HG02938 (cell line): ENCODE data around the gene KIRREL3.

Experiments used
- ATAC-seq: cut with Tn5 transposase; IDR thresholded peaks from one replicate; pipeline ENCODE4 v1.9.1; 2021; ENCODE audit warnings: mild to moderate bottlenecking, moderate library complexity; ENCODE audit not compliant: unreplicated experiment

The KIRREL3 gene

DNA sequence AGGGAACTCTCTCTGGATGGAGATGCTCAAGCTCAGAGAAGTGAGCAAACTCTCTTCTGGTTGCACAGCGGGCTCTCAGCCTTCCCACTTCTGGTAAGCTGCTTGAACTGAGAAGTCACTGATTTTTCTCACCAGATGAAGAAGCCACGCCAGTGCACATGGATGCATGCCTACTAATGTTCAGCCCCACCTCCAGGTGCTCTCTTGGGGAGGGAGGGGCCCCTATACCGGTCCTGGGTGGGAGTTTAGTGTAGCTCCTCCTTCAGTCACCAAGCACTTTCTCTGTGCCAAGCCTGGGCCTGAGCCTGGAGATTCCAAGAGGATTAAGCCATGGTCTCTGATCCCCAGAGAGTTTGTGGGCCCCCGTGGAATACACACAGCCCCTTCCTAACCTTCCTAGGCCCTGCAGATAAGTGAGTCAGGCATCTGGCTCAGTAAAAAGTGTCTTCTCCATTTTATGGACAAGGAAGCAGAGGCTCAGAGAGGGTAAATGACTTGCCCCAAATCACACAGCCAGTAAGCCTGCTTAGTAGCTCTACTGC is 502.9 kb downstream of the KIRREL3 start:
- ATAC-seq, result no peak

DNA sequence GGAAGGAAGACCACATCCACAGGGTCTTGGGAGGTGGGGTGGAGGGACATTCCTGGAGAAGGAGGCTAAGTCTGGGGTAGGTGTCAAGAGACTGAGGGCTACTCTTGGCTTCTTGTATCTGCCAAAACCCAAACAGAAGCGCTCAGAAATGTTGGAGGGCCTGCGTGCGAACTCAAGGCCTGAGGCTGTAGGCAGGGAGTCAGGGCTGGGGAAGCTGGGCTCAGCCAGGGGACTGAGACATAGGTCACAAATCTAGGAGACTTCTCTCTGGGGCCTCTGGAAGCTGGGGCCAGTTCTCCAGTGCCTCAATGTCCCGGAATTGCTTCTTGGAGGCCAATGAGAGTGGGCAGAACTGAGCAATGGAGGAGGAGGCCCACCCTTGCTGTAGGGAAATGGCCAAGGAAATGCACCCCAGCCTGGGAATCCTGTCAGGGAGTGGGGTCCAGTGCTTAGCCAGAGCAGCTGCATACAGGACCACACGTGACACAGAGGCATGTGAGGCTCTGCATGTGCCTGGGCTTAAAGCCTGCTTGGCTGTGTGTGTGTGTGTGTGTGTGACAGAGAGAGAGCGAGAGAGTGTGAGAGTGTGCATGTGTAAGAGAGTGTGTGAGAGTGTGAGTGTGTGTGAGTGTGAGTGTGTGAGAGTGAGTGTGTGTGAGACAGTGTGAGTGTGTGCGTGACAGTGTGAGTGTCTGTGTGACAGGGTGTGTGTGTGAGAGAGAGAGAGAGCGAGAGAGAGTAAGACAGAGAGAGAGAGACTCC is 503.8 kb downstream of the KIRREL3 start:
- no peak for ATAC-seq

DNA sequence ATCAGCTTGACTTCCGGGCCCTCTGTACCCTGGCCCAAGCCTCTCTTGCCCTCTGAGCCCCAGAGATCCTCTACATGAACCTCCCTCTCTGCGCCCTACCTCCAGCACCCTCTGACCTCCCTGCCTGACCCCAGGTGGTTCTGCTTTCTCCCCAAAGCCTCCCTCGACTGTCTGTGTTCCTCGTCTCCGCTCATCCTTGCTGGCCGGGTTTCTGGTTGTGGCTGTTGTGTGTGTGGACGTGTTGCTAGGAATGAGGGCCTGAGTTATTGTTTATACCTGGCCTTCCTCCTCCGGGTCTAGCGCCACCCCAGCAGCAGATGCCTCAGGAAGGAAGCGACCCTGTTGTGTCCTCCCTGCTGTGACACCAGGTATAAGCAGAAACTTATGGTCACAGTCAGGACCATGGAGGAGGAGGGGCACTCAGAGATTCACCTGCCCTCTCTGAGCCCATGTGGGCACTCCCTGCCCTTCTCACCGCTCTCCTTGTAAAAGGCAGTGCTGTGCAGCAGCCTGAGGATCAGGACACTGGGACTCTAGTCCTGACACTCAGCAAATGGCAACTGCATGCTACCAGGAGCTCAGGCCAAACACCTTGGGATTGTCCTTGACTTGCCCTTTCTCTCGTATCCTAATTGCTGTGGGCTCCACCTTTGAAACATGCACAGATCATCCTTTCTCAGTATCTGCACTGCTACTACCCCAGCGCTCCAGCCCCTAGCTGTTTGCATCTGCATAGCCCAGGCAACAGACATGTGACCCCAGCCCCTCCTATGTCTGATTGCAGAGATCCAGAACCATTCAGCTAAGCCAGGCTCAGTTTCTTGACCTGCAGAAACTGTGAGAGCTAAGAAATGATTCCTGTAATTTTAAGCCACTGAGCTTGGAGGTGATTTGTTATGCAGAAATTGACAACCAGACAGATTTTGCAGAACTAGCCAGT is 505.0 kb downstream of the KIRREL3 start:
- no peak for ATAC-seq

DNA sequence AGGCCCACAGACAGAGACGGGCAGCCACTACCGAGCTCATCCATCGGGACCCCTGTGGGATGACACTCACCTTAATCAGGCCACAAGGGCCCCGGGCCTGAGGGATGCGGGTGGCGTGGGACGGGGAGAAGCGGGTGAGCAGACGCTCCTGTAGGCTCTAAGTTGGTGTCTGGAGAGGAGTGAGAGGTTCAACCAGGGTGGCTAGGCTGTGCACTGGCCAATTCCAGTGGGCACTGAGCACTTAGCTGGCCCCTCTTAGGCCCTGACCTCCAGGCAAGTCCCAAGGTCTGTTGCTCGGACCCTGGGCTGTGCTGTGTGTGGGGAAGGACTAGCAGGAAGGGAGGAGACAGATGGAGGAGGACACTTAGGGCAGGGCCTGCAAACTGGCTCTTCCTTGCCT is 505.7 kb downstream of the KIRREL3 start:
- no peak for ATAC-seq

DNA sequence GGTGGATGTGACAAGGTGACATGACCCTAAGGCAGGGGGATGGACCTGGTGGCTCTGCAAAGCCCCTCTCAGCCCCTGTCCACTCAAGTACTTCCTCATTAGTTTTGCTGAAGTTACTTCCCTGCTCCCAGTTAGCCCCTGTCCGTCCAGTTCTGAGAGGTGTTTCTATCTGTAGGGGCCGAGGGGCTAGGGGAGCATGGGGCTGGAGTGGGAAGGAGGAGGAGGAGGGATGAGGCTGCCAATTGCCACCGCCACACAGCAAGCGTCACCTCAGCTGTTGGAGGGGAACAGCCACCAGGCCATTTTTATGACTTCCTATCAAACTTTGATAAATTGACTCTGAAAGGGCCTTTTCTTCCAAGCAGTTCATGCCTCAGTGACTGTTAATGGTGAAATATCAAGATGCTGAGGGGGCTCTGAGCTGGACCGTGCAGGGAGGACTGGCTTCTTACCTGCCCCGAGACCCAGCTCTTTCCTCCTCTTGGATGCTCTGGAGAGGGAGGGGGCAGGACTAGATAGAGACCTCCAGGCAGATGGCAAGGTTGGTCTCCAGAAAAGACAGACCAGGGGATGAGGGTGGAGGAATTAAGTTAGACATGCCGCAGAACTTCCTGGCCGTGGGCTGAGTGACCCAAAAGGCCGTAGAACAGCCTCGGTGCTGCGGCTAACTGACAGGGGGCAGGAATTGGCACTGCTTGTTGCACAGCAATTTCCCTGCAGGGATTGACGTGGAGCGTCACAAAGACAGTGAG is 508.1 kb downstream of the KIRREL3 start:
- ATAC-seq, result no peak

DNA sequence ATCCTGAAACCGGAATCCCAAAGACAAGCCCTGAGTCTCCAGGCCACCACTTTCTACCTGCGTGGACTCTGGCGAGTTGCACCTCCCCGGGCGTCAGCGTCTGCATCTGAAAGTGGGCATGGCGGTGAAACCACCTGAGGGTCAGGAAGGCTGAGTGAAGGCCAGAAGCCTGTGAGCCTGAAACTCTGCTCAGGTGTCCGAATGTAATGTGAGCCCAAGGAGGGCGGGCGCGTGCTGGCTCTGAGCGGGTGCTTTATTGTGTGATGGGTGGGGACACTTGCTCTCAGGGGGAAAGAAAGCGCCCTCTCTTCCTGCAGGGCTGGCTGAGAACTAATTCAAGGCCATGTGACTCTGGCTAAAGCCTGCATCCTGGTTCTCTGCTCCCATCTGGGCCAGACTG is 509.5 kb downstream of the KIRREL3 start:
- no peak for ATAC-seq

DNA sequence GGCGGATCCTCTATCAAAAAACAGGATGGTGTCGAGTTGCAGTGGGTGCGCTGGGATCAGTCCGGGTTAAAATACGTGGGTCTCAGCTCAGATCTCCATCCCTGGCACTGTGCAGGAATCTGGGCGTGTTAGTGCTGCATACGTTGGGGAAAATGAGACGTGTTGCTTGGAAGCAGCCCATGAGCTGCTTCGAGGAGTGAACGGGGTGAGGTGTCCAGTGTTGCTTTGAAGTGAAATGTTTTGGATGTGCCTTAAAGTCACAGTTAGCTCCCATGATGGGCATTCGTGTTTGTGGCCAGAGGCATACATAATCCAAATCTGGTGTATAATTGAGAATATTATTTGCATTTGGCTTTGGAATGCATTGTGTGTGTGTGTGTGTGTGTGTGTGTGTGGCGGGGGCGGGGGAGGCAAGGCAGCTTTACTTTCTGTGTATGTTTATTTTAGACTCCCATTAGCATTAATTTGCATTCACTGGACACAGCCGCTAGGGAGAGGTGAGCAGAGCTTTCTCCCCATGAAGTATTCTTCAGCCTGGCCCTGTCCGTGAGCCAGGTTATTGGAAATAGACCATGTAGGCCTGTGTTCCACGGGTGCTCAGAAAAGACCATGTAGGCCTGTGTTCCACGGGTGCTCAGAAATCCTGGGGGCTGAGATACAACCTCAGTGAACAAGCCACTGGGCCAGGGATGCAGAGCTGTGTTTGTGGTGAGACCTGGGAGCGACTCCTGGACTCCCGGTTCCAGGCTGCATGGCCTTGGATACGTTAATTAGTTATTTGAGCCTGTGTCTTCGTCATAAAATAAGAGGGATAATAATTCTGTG is 510.5 kb downstream of the KIRREL3 start:
- ATAC-seq, result no peak

DNA sequence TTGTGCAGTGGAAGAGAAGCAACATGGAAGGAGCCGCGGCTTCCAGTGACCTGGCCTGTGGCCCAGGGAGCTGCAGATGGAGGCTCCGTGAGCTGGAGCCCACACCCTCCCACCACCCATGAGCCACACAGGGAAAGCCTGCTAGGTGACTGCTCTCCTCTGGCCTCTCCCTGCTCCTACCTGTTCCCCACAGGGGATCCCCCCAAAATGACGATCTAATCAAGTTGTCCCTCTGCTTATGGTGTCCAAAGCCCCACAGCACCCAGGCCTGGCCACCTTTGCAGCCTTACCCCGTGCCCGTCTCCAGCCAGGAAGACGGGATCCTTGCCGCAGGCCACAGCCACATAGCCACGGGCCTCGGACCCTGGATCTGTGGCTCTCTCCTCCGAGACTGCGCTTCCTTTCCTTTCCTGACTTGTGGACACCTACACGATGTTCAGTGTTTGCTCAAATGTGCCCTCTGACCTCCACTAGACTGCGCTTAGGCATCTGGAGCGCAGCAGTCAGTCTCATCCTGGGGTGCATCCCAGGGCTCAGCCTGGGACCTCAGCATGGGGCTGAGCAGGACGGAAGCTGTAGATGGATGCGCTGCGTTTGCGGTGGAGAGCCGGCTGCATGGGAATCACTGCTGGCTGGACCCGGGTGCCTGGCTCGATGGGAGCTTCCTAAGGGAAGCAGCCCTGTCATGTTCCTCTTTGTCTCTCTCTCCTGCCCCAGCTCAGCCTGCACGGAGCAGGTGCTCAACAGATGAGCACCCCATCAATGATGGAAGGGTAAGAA is 511.8 kb downstream of the KIRREL3 start:
- ATAC-seq, result no peak

DNA sequence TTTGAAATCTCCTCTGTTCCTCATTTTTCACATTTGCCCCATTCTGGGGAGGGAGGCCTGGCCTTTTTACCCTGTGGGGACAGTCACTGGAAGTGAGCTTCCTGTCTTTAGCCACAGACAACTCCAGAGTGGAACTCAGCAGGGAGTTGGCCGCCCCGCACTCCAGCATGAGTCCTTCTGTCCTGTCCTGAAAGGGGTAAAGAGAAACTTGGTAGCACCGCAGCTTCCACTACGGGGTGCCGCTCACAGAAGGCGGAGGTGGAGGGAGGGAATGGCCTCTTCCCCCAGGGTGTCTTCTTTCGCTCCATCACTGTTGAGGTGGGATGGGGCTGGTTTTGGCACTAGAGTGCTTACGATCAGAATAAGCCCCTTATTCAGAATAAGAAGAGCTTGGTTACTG is 512.9 kb downstream of the KIRREL3 start:
- ATAC-seq, result no peak

DNA sequence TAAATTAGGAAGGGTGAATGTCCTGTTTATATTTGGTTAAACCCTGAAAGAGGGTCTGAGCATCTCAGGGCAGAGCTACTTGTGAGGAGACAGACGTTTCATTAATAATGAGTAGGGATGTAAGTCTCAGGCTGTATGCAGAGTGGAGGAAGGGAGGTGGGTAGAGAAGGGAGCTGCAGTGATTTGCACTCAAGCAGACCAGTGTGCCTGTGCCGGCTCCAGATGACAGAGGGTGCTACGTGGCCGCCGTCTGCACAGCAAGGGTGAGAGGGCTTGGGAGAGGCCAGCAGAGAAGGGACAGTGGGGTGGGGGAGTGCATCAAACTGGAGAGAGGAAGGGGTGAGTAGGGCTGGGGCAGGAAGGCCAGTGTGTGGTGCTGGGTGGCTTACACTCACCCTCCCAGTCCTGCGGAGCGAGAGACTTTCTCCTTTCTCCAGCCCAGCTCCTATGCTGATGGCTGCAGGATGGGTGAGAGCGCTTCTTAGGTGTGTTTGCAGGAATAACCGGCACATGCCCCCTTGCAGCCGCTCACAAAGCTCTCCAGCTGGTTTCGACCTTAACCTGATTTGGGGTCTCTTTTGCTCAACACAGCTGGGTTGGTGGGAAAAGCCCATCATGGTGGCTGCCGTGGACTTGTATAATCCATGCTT is 514.5 kb downstream of the KIRREL3 start:
- no peak for ATAC-seq

DNA sequence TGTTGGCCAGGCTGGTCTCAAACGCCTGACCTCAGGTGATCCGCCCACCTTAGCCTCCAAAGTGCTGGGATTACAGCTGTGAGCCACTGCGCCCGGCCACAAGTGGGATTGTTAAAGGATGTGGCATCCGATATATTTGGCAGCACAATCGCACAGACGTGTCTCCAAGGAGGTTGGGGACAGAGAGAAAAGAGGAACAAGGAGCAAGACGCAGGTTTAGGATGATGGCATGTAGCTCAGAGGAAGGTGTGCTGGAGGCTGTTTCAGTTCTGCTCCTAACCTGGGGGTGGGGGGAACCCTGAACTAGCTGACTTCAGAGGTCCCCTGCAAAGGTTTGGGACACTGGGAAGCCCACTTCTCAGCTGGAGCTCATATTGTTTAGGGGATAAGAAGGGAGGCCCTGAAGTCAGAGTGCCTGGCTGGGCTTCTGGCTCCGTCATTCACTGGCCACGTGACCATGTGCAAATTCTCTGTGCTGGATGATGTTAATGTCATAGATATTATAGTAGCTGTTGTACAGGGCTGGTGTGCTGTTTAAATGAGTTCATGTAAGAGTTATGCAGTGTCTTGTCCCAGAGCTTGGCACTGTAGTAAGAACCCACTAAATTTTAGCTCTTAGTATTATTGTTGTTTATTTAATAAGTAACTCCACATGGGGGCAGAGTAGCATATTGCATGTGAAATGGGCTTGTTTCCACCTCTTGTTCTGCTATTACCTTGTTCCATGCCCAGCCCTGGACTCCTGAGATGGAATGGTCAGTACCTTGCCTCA is 515.4 kb downstream of the KIRREL3 start:
- ATAC-seq, result peak; percentile 59

DNA sequence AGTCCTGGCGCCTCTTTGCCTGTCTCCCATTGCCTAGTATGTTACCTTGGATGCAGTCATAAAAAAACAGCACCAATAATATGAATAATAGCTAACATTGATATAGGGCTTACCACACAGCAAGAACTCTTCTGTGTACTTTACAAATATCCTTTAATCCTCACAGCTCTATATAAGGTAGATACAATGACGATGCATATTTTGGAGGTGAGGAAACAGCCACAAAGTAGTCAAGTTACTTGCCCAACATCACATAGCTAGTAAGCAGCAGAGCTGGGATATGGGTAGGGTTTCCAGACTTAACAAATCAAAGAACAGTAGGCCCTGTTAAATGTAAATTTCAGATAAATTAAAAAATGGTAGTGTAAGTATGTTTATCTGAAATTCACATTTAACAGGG is 516.3 kb downstream of the KIRREL3 start:
- no peak for ATAC-seq

DNA sequence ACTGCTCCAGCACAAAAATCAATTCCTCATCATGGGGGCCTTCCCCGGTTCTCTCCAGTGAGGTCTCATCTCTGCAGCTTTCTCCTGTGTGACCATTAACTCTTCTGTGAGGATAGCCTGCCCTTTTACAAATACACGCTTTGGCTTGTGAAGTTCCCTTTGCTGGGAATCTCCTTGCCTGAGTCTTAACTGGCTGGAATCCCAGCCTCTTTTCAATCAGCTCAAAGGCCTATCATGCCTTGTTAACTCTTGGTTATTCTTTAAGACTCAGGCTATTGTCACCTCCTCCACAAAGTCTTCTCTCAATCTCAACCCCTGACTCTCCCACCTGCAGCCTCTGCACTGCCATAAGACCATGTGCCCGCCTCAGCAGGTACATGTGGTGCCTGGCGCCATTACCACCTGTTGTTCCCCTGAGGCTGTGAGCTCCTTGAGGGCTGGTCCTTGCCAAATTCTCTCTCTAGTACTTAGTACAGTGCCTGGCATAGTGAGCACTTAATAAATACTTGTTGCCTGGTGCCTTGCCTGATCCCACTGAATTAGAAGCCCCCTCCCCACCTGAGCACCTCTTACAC is 516.9 kb downstream of the KIRREL3 start:
- ATAC-seq, result no peak

DNA sequence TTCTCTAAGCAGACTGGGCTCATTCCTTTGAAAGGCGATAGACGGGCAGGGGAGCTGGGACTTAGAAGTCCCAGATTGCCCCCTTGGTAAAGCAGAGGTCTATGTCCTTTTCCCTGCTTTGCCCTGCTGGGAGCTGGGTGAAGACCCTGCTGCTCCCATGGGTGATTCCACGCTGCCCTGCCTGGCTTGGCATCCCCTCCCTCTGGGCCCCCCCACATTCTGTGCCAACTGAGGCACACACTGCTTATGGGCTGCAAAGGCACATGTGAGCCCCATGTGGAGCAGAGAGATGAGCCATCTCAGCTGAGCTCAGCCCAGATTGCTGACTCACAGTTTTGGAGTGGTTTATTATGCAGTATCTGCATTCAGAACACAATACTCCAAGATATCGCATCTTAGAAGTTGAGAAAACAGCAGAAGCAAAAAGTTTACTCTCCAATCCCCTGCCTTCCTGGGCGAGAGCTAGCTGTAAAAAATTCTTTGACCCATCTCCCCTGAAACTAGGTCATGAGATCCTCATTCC is 517.9 kb downstream of the KIRREL3 start:
- ATAC-seq, result no peak

DNA sequence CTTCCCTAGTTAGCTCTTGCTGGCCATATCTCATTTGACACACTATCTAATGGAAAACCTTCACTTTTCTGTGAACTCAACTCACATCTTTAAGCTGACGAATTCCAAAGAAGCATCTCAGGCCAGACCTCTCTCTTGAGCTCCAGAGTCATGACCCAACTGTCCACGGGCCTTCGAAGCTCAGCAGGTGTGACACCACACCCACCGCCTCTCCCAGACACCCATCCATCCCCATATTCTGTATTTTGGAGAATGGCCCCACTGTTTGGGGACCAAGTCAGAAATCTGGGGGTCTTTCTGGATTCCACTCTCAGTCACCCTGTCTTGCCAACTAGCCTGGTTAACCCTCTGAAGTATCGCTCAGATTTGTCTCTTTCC is 519.3 kb downstream of the KIRREL3 start:
- no peak for ATAC-seq

DNA sequence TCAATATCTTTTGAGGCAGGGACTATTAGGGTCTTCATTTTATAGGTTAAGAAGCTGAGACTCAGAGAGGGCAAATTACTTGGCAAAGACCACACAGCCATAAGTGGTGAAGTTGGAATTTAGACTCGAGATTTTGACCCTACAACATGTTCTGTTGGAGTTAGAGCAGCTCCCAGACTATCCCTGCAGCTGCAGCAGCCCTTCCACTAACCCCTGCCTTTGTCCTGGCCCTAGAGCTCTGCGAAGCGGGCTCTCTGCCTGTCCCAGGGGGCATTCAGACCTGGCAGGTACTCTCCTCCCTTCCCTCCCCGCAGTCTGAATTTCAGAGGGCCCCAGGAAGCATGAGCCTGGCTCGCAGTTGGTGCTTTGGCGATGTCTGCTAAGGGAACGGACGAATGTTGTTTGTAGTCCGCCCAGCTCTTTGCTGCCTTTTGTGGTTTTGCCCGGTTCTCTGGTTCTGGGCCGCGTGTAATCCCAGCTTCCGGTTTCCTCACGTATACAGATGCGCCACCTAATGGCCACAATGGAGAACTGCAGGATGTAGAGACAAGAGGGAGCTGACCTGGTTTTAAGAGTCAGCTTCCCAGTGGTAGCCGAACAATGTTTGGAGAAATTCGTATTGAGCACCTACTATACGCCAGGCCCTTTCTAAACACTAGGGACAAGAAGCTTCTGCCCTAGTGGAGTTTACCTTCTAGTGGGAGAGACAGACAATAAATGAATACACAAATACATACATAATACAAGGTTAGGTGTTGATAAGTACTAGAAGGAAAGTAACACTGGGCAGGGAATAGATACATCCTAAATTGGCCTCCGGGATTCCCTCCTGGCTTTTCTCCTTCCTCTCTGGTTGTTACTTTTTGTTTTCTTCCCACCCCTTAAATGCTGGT is 519.9 kb downstream of the KIRREL3 start:
- peak; percentile 60 for ATAC-seq

DNA sequence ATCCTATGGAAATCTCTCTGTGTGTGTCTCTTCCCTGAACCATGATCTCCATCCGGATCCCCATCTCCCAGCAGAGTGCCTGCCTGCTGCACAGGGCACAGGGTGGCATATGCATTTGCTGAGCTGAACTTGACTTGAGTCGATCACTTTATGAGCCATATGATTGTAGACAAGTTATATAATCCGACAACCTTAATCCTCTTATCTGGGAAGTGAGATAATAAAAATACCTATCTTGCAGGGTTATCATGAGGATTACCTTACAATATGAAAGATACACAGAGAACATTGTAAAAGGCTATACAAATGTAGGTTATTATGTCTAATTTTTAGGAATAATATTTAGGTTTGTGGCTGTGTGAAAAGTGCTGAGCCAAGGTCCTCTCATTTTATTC is 520.6 kb downstream of the KIRREL3 start:
- ATAC-seq, result no peak
